ENCODE measurements around the gene AHCY. TPM values are rescaled to one million over a fixed set of nuclear protein-coding genes. Genes with fewer than 3 reads are reported as not detected.

The AHCY gene
- total and polyA plus RNA-seq, 8 donors: 32.7 to 126 (median 90.9) TPM

DNA sequence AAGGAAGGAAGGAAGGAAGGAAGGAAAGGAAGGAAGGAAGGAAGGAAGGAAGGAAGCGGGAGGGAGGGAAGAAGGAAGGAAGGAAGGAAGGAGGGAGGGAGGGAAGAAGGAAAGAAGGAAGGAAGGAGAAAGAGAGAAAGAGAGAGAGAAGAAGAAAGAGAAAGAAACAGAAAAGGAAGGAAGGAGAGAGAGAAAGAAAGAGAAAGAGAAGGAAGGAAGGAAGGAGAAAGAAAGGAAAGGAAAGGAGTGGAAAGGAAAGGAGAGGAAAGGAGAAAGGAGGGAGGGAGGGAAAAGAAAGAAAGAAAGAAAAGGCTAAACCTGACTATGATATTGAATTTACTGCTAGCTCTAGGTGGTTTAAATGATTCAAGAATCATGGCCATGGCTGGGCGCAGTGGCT is 67.3 kb downstream of the AHCY start:
- H3K4me1 ChIP-seq: no peaks in the 10 kb centered on the region
- H3K9me3 ChIP-seq: peaks cover 0 to 21% (median 9%) of the 10 kb centered on the region in 4 donors
- DNase-seq: no peak
- no peak overlapping the region for H3K4me3 ChIP-seq
- no peaks in the 10 kb centered on the region for H3K36me3 ChIP-seq
- intact Hi-C loops (cut with DNase I; ENCODE audit: low total_unique reads): no loop called here
- H3K27me3 ChIP-seq: no peaks in the 10 kb centered on the region
- TF ChIP-seq, protein P1, sequence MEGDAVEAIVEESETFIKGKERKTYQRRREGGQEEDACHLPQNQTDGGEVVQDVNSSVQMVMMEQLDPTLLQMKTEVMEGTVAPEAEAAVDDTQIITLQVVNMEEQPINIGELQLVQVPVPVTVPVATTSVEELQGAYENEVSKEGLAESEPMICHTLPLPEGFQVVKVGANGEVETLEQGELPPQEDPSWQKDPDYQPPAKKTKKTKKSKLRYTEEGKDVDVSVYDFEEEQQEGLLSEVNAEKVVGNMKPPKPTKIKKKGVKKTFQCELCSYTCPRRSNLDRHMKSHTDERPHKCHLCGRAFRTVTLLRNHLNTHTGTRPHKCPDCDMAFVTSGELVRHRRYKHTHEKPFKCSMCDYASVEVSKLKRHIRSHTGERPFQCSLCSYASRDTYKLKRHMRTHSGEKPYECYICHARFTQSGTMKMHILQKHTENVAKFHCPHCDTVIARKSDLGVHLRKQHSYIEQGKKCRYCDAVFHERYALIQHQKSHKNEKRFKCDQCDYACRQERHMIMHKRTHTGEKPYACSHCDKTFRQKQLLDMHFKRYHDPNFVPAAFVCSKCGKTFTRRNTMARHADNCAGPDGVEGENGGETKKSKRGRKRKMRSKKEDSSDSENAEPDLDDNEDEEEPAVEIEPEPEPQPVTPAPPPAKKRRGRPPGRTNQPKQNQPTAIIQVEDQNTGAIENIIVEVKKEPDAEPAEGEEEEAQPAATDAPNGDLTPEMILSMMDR (IDR thresholded peaks at IDR 0.05): no peak
- TF ChIP-seq POLR2AphosphoS5 (IDR thresholded peaks at IDR 0.05): no peak
- 92 to 100% (median 94%) methylated on average over 2 of the region's 2 CpGs for WGBS, 5 donors
- no peak overlapping the region for H3K27ac ChIP-seq

DNA sequence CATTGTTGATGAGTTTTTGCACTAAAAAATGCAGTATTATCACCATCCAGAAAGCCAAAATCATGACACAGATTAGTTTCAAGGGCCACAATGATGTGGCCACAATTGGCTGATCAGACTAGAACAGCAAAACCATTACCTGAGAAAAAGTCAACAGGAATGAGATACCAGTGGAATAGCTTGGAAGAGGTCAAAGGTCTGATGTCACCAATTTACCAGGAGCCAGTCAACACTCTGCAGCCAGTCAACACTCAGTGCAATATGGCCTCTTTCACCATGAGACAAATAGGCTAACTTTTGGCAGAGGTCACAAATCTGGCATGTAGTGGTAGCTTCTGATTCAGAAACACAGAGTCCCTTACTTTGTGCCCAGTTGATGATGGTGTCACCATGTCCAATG is 69.5 kb downstream of the AHCY start:
- Histone ChIP-seq H3K36me3 (no peaks in the 10 kb centered on the region), H3K4me1 (no peaks in the 10 kb centered on the region), H3K4me3 (no peak overlapping the region), H3K27me3 (no peaks in the 10 kb centered on the region), H3K27ac (no peak overlapping the region), H3K9me3 (peaks cover 0 to 19% (median 9%) of the 10 kb centered on the region in 4 donors)
- TF ChIP-seq EP300 (IDR thresholded peaks at IDR 0.05) (no peak), POLR2AphosphoS5 (IDR thresholded peaks at IDR 0.05) (no peak), POLR2A (IDR thresholded peaks at IDR 0.05) (no peak)
- TF ChIP-seq, protein P1 (IDR thresholded peaks at IDR 0.05): no peak
- intact Hi-C loops (cut with DNase I; ENCODE audit: low total_unique reads): no loop called here
- DNase-seq: no peak

DNA sequence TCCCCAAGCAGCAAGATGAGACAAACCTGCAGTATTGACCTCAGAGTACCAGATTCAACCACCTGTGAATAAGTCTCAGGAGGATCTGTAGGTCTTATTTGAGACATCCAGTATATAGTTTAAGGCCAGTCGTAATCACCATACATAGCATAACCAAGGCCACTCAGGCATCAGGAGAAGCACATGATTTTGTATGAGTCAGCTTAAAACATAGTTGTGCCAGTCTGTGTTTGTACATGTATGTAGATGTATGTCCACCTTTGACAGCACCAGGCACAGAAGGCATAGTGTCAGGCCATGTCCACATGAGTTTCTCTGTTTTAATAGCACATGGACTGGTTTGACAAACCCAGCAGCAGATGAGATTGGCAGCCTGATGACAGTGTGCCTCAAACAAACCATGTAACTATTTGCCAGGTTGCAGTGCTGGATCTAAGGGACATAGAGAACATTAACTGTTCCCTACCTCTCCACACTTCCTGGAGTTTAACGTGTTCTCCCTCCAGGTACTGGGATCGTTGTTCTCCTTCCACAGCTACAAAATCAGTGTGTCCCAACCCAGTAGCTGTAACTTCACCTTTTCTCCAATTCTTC is 70.6 kb downstream of the AHCY start:
- Histone ChIP-seq H3K9me3 (peaks cover 0 to 9% (median 4%) of the 10 kb centered on the region in 4 donors), H3K27ac (no peak overlapping the region), H3K4me3 (no peak overlapping the region), H3K4me1 (no peaks in the 10 kb centered on the region), H3K36me3 (no peaks in the 10 kb centered on the region), H3K27me3 (no peaks in the 10 kb centered on the region)
- no peak for DNase-seq
- 87 to 95% (median 90%) methylated on average over 3 of the region's 3 CpGs for WGBS, 5 donors
- TF ChIP-seq POLR2A (IDR thresholded peaks at IDR 0.05): no peak
- TF ChIP-seq, protein P1 (IDR thresholded peaks at IDR 0.05): no peak
- no peak for TF ChIP-seq POLR2AphosphoS5 (IDR thresholded peaks at IDR 0.05)
- intact Hi-C loops (cut with DNase I; ENCODE audit: low total_unique reads): no loop called here

DNA sequence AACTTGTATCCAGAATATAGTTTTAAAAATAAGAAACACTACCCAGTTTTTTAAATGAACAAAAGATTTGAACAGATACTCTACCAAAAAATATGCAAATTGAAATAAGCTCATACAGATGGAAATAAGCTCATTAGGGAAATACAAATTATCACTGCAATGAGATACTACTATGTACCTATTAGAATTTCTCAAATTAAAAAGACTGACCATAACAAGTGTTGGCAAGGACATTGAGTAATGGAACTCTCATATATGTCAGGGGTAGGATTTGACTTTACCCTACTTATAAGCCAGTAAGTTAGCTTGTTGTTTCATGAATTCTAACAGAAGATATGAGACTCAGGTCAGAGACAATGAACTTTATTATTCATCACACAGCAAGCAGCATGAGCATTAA is 71.5 kb downstream of the AHCY start:
- no peaks in the 10 kb centered on the region for H3K27me3 ChIP-seq
- H3K4me1 ChIP-seq: no peaks in the 10 kb centered on the region
- DNase-seq: no peak
- H3K27ac ChIP-seq: no peak overlapping the region
- TF ChIP-seq, protein P1 (IDR thresholded peaks at IDR 0.05): no peak
- TF ChIP-seq POLR2A (IDR thresholded peaks at IDR 0.05) (no peak), EP300 (IDR thresholded peaks at IDR 0.05) (no peak), POLR2AphosphoS5 (IDR thresholded peaks at IDR 0.05) (no peak)
- intact Hi-C loops (cut with DNase I; ENCODE audit: low total_unique reads): no loop called here
- no peaks in the 10 kb centered on the region for H3K36me3 ChIP-seq
- H3K4me3 ChIP-seq: no peak overlapping the region
- no peaks in the 10 kb centered on the region for H3K9me3 ChIP-seq

Small RNAs within 50 kb of the gene (small RNA-seq; reads per million reads assigned to genes)
- 0 reads per million in 4 donors for gene AL356299.1

Other genes starting within 250 kb of the AHCY start
- 10 to 100 TPM; 26.6 to 51.2 (median 42.9) TPM for gene EIF2S2, start 191.1 kb downstream of the AHCY start, total RNA-seq
- gene EIF2S2, start 191.1 kb downstream of the AHCY start, polyA plus RNA-seq: 10 to 100 TPM; 41.5 to 92.4 (median 56.5) TPM
- not detected for gene ASIP, start 61.9 kb downstream of the AHCY start, total RNA-seq
- 1 to 10 TPM in 1 of 3 donors, under 1 TPM in 1, not detected in 1; 0.35 to 1.1 TPM for gene ASIP, start 61.9 kb downstream of the AHCY start, polyA plus RNA-seq
- gene ITCH, start 59.9 kb upstream of the AHCY start, total RNA-seq: 100 to 1,000 TPM in 1 of 5 donors, 10 to 100 TPM in 4; 25.8 to 138 (median 56.2) TPM
- gene ITCH, start 59.9 kb upstream of the AHCY start, polyA plus RNA-seq: 10 to 100 TPM in 2 of 3 donors, 1 to 10 TPM in 1; 7.2 to 17.0 (median 10.8) TPM
- 100 to 1,000 TPM in 2 of 5 donors, 10 to 100 TPM in 3; 17.3 to 171 (median 98.0) TPM for gene DYNLRB1, start 213.1 kb upstream of the AHCY start, total RNA-seq
- gene DYNLRB1, start 213.1 kb upstream of the AHCY start, polyA plus RNA-seq: 100 to 1,000 TPM; 208 to 224 (median 220) TPM

Measured in stomach (tissue), 9 donors.